KMS-11 (cell line): Measurements from ENCODE around the gene PHYHD1.

Source experiments
- H2AFZ ChIP-seq: fragments of 200-600 bp; sonication (generic); 2 replicates; pipeline ENCODE4 v1.6.1; 2016; ENCODE audit warnings: antibody characterized with exemption, mixed run types, low read depth
- H3K27ac ChIP-seq: fragments of 200-600 bp; sonication (generic); 2 replicates; pipeline ENCODE4 v1.6.1; 2016; ENCODE audit warnings: mild to moderate bottlenecking, mixed run types
- H3K27me3 ChIP-seq: fragments of 200-600 bp; sonication (generic); 2 replicates; pipeline ENCODE4 v1.6.1; 2017; ENCODE audit warnings: mild to moderate bottlenecking, low read depth, mixed run types, moderate library complexity; ENCODE audit not compliant: insufficient read depth
- H3K36me3 ChIP-seq: fragments of 200-600 bp; sonication (generic); 2 replicates; pipeline ENCODE4 v1.6.1; 2017; ENCODE audit warnings: mild to moderate bottlenecking, mixed run types; ENCODE audit not compliant: insufficient read depth
- H3K4me1 ChIP-seq: fragments of 200-600 bp; sonication (generic); 2 replicates; pipeline ENCODE4 v1.6.1; 2016; ENCODE audit warnings: mild to moderate bottlenecking, low read depth, mixed run types; ENCODE audit not compliant: poor library complexity, severe bottlenecking
- H3K4me2 ChIP-seq: fragments of 200-600 bp; sonication (generic); 2 replicates; pipeline ENCODE4 v1.7.0; 2016; ENCODE audit warnings: mild to moderate bottlenecking, mixed run types
- H3K4me3 ChIP-seq: fragments of 200-600 bp; sonication (generic); IDR thresholded peaks from 2 replicates; pipeline ENCODE4 v1.6.1; 2017; ENCODE audit warnings: low read depth, low read length, mixed read lengths; ENCODE audit not compliant: insufficient read depth
- H3K79me2 ChIP-seq: fragments of 200-600 bp; sonication (generic); 2 replicates; pipeline ENCODE4 v1.6.1; 2016; ENCODE audit warnings: low read depth, mixed run types; ENCODE audit not compliant: insufficient read depth
- H3K9ac ChIP-seq: fragments of 200-600 bp; sonication (generic); 2 replicates; pipeline ENCODE4 v1.6.1; 2016; ENCODE audit warnings: mild to moderate bottlenecking, mixed run types
- H4K20me1 ChIP-seq: fragments of 200-600 bp; sonication (generic); 2 replicates; pipeline ENCODE4 v1.6.1; 2016; ENCODE audit warnings: mild to moderate bottlenecking, mixed run types; ENCODE audit not compliant: insufficient read depth
- TF ChIP-seq, protein P1 (sequence below): fragments of 200-600 bp; sonication (generic); conservative IDR thresholded peaks from 2 replicates; pipeline ENCODE4 v1.6.1; 2017; ENCODE audit warnings: low read depth, mild to moderate bottlenecking, antibody characterized with exemption, low read length, moderate library complexity, mixed read lengths

The PHYHD1 gene

GRCh38 chr9:128887049-128887448, 33.7 kb upstream of the PHYHD1 start:
- no peak overlapping the region for H3K4me2 ChIP-seq
- H4K20me1 ChIP-seq: no peaks in the 10 kb centered on the region
- H3K27ac ChIP-seq: no peak overlapping the region
- H3K4me3 ChIP-seq: no peak overlapping the region
- H2AFZ ChIP-seq: no peak overlapping the region
- H3K79me2 ChIP-seq: peaks cover 27% of the 10 kb centered on the region; the same call in 1 of the 2 replicates
- peaks cover 10% of the 10 kb centered on the region for H3K4me1 ChIP-seq
- H3K9ac ChIP-seq: no peak overlapping the region
- no peaks in the 10 kb centered on the region for H3K27me3 ChIP-seq
- TF ChIP-seq, protein P1, sequence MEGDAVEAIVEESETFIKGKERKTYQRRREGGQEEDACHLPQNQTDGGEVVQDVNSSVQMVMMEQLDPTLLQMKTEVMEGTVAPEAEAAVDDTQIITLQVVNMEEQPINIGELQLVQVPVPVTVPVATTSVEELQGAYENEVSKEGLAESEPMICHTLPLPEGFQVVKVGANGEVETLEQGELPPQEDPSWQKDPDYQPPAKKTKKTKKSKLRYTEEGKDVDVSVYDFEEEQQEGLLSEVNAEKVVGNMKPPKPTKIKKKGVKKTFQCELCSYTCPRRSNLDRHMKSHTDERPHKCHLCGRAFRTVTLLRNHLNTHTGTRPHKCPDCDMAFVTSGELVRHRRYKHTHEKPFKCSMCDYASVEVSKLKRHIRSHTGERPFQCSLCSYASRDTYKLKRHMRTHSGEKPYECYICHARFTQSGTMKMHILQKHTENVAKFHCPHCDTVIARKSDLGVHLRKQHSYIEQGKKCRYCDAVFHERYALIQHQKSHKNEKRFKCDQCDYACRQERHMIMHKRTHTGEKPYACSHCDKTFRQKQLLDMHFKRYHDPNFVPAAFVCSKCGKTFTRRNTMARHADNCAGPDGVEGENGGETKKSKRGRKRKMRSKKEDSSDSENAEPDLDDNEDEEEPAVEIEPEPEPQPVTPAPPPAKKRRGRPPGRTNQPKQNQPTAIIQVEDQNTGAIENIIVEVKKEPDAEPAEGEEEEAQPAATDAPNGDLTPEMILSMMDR: no peak
- H3K36me3 ChIP-seq: no peaks in the 10 kb centered on the region

DNA sequence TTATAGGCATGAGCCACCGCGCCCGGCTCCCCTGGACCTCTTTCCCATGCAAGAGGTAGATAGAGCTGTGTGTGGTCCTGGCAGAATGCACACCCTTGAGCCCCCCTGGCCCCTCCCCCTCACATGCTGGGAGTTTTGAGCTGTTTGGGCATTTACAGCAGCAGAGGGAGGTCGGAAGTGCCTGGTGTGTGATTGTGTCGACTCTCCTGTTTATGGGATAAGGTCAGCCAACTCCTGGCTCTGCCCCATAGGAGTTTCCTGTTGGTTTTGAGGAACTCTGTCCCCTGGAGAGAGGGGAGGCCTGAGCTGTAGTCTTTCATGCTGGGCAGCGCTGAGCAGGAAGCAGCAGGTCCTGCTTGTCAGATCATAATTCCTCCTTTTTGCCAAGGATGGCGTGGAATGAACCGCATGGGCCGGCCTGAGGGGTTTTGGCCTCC, 32.9 kb upstream of the PHYHD1 start:
- Histone ChIP-seq H3K27me3 (no peaks in the 10 kb centered on the region), H3K27ac (no peak overlapping the region), H3K36me3 (no peaks in the 10 kb centered on the region), H4K20me1 (no peaks in the 10 kb centered on the region), H3K4me1 (peaks cover 10% of the 10 kb centered on the region), H3K79me2 (peaks cover 18% of the 10 kb centered on the region; the same call in 1 of the 2 replicates), H2AFZ (no peak overlapping the region), H3K4me3 (no peak overlapping the region), H3K9ac (no peak overlapping the region), H3K4me2 (no peak overlapping the region)
- TF ChIP-seq, protein P1: no peak

GRCh38 chr9:128891321-128892220, 29.2 kb upstream of the PHYHD1 start:
- H3K27me3 ChIP-seq: no peaks in the 10 kb centered on the region
- no peaks in the 10 kb centered on the region for H4K20me1 ChIP-seq
- no peak overlapping the region for H3K27ac ChIP-seq
- no peaks in the 10 kb centered on the region; the same call in 1 of the 2 replicates for H3K79me2 ChIP-seq
- no peak overlapping the region for H2AFZ ChIP-seq
- no peak overlapping the region for H3K4me3 ChIP-seq
- TF ChIP-seq, protein P1: no peak
- H3K36me3 ChIP-seq: no peaks in the 10 kb centered on the region; the same call in 1 of the 2 replicates
- H3K4me1 ChIP-seq: peaks cover 8% of the 10 kb centered on the region
- no peak overlapping the region for H3K4me2 ChIP-seq
- no peak overlapping the region for H3K9ac ChIP-seq

DNA sequence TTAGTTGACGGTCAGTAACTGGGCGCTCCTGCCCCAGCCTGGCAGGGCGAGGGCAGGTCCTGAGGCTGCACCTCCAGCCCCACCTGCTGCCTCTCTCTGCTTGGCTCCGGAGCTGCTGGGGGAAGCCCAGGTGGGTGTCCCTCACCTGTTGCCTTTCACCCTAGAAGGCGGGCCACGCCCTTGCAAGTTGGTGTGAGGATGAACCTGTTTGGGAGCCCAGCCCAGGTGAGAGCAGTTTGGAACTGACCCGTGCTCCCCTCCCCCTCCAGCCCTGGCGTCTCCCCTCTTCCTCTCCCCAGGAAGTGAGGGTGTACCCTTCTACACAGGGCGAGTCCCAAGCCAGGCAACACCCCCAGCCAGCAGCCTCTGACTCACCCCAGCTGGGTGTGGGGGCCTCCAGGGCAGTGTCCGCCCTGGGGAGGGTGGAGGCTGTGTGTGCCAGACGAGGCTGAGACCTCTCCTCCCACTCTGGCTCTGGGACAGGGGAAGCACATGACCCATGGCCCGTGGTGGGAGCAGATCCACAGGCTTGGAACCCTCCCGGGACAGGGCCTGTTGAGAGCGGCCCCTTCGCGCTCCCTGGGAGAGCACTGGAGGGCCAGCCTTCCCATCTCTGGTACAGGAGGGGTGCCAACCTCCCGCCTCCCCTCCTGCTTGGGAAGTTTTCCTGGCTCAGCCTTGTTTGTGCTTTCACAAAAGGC, 28.4 kb upstream of the PHYHD1 start:
- no peak overlapping the region for H2AFZ ChIP-seq
- TF ChIP-seq, protein P1: no peak
- H3K79me2 ChIP-seq: no peaks in the 10 kb centered on the region; the same call in 1 of the 2 replicates
- no peak overlapping the region for H3K4me3 ChIP-seq
- no peak overlapping the region for H3K27ac ChIP-seq
- H3K36me3 ChIP-seq: no peaks in the 10 kb centered on the region; the same call in 1 of the 2 replicates
- no peak overlapping the region for H3K9ac ChIP-seq
- H4K20me1 ChIP-seq: no peaks in the 10 kb centered on the region
- H3K27me3 ChIP-seq: no peaks in the 10 kb centered on the region
- peaks cover 8% of the 10 kb centered on the region for H3K4me1 ChIP-seq
- H3K4me2 ChIP-seq: no peak overlapping the region
